Keratinocyte (primary cell): ENCODE results near the gene RNF227. TPM values are rescaled to one million over a fixed set of nuclear protein-coding genes. Genes with fewer than 3 reads are reported as not detected.

Source experiments
- DNase-seq: peaks from one replicate; pipeline ENCODE4 v3.0.0-alpha.2; 2011; ENCODE audit warnings: low read depth, missing footprints, low spot score
- FAIRE-seq: peaks from 2 replicates; lab custom pipeline; 2011; peaks lifted over from hg19 to GRCh38; lab: Jason Lieb, UNC
- H2AFZ ChIP-seq: 2 replicates; pipeline ENCODE4 v1.6.0; 2012; ENCODE audit warnings: low read length, control low read depth, inconsistent platforms; ENCODE audit not compliant: control insufficient read depth
- H3K27ac ChIP-seq: 2 replicates; pipeline ENCODE4 v1.5.1; 2011; ENCODE audit warnings: low read length; ENCODE audit not compliant: control insufficient read depth, insufficient read depth
- H3K27me3 ChIP-seq: 3 replicates; pipeline ENCODE4 v1.6.0; 2011; ENCODE audit warnings: low read length; ENCODE audit not compliant: control insufficient read depth, insufficient read depth; ENCODE audit errors: extremely low read depth
- H3K36me3 ChIP-seq, 2 experiments: 2 replicates in 1 of 2; 3 replicates in 1 of 2; pipeline ENCODE4 v1.5.1; 2011; ENCODE audit warnings: low read length in 2 of 2, mild to moderate bottlenecking in 1 of 2; ENCODE audit not compliant: control insufficient read depth in 2 of 2, insufficient read depth in 2 of 2; ENCODE audit errors: extremely low read depth in 1 of 2
- H3K4me1 ChIP-seq: 3 replicates; pipeline ENCODE4 v1.5.1; 2011; ENCODE audit warnings: low read length; ENCODE audit not compliant: control insufficient read depth, insufficient read depth; ENCODE audit errors: extremely low read depth
- H3K4me2 ChIP-seq: 3 replicates; pipeline ENCODE4 v1.6.0; 2011; ENCODE audit warnings: low read depth, low read length; ENCODE audit not compliant: control insufficient read depth, insufficient read depth; ENCODE audit errors: extremely low read depth
- H3K4me3 ChIP-seq, 3 experiments: fragments of 200-600 bp in 1 of 3; sonication (generic) in 1 of 3; 2 replicates in 2 of 3; 3 replicates in 1 of 3; pipeline ENCODE4 v1.5.1; 2011 to 2016; ENCODE audit warnings: low read length in 3 of 3, mild to moderate bottlenecking in 3 of 3, control low read depth in 2 of 3, inconsistent platforms in 1 of 3, low read depth in 1 of 3, mixed read lengths in 1 of 3, mixed run types in 1 of 3, moderate library complexity in 1 of 3; ENCODE audit not compliant: control insufficient read depth in 2 of 3, insufficient read depth in 2 of 3; ENCODE audit errors: extremely low read depth in 1 of 3
- H3K79me2 ChIP-seq: 2 replicates; pipeline ENCODE4 v1.6.0; 2012; ENCODE audit warnings: low read length; ENCODE audit not compliant: control insufficient read depth, insufficient read depth
- H3K9ac ChIP-seq: 3 replicates; pipeline ENCODE4 v1.6.0; 2011; ENCODE audit warnings: low read length; ENCODE audit not compliant: control insufficient read depth, insufficient read depth; ENCODE audit errors: extremely low read depth
- H3K9me1 ChIP-seq: 3 replicates; pipeline ENCODE4 v1.6.0; 2011; ENCODE audit warnings: low read length; ENCODE audit not compliant: control insufficient read depth, insufficient read depth; ENCODE audit errors: extremely low read depth
- H3K9me3 ChIP-seq: 2 replicates; pipeline ENCODE4 v1.5.1; 2012; ENCODE audit warnings: low read depth, low read length; ENCODE audit not compliant: control insufficient read depth
- H4K20me1 ChIP-seq: 3 replicates; pipeline ENCODE4 v1.6.0; 2011; ENCODE audit warnings: low read length; ENCODE audit not compliant: control insufficient read depth, insufficient read depth; ENCODE audit errors: extremely low read depth
- CTCF ChIP-seq, 3 experiments: IDR thresholded peaks in 1 of 3; conservative IDR thresholded peaks in 1 of 3; optimal IDR thresholded peaks in 1 of 3; 2 replicates in 2 of 3; 3 replicates in 1 of 3; pipeline versions ENCODE3 to v1.5.1; 2011; ENCODE audit warnings: low read length in 3 of 3, mild to moderate bottlenecking in 3 of 3, moderate library complexity in 2 of 3, control low read depth in 1 of 3, inconsistent platforms in 1 of 3; ENCODE audit not compliant: insufficient read depth in 2 of 3; ENCODE audit errors: extremely low read depth in 1 of 3
- EZH2 ChIP-seq: IDR thresholded peaks from one replicate; pipeline ENCODE4 v1.6.1; 2012; ENCODE audit warnings: inconsistent platforms, mild to moderate bottlenecking, low read length, moderate library complexity
- dilution Hi-C: fragments of 300-500 bp; cut with MboI; formaldehyde crosslinking; loops from one replicate; pipeline ENCODE4 v1.7.0; 2020; ENCODE audit warnings: low sequenced_read_pairs; ENCODE audit not compliant: extremely low pct_ligation_motif_present
- polyA plus RNA-seq, 5 experiments: library from polyadenylated mRNA; depleted of rRNA in 3 of 5; stranded (reverse) in 3 of 5; stranded (forward) in 1 of 5; unstranded in 1 of 5; fragments of >200 nt; gene quantifications; 1 replicate in 1 of 5; 2 replicates in 3 of 5; 3 replicates in 1 of 5; pipeline versions ENCODE4 v1.2.1 to v1.2.3, GENCODE V29; 2011 to 2012; ENCODE audit warnings: missing spikeins in 2 of 5, low read depth in 1 of 5, low replicate concordance in 1 of 5

The RNF227 gene
- polyA plus RNA-seq, 1 donor (not counting 4 experiments of a cell fraction or from before 2014, with no cell fraction given): 3.6 TPM

- no peak overlapping the region for H2AFZ ChIP-seq
- no peak overlapping the region for H3K9ac ChIP-seq
- H3K9me1 ChIP-seq: no peaks in the 10 kb centered on the region
- peaks cover 4% of the 10 kb centered on the region for H3K4me1 ChIP-seq
- H3K27me3 ChIP-seq: no peaks in the 10 kb centered on the region
- H3K4me2 ChIP-seq: no peak overlapping the region
- no peak overlapping the region for H3K27ac ChIP-seq
- H4K20me1 ChIP-seq: no peaks in the 10 kb centered on the region
- H3K4me3 ChIP-seq: no peak overlapping the region
- dilution Hi-C loops: no loop called here
- FAIRE-seq (no peak), DNase-seq (no peak)
- H3K36me3 ChIP-seq: peaks cover 0 to 1% of the 10 kb centered on the region in 2 experiments
- TF ChIP-seq CTCF (optimal IDR thresholded peaks at IDR 0.05 in 1 of 3, IDR thresholded peaks at IDR 0.05 in 1 of 3, conservative IDR thresholded peaks at IDR 0.05 in 1 of 3; ENCODE audit: extremely low read depth in 1 of 3, insufficient read depth in 2 of 3, low read length in 3 of 3): no peak
- TF ChIP-seq EZH2: no peak
- H3K79me2 ChIP-seq: no peaks in the 10 kb centered on the region
- no peaks in the 10 kb centered on the region for H3K9me3 ChIP-seq
These were observed 43.0 kb downstream of the RNF227 start for GRCh38 chr17:7873051-7873450.

GRCh38 chr17:7867881-7868329 lies 48.2 kb downstream of the RNF227 start:
- Histone ChIP-seq H3K36me3 (no peaks in the 10 kb centered on the region), H3K79me2 (no peaks in the 10 kb centered on the region), H3K4me2 (peak overlapping the region; percentile 57), H4K20me1 (no peaks in the 10 kb centered on the region), H3K9me1 (no peaks in the 10 kb centered on the region), H2AFZ (peak overlapping the region; percentile 11), H3K9ac (no peak overlapping the region), H3K9me3 (no peaks in the 10 kb centered on the region), H3K4me1 (peaks cover 19% of the 10 kb centered on the region), H3K4me3 (no peak overlapping the region), H3K27me3 (no peaks in the 10 kb centered on the region), H3K27ac (peak overlapping the region; percentile 22)
- dilution Hi-C loops: no loop called here
- TF ChIP-seq EZH2: no peak
- TF ChIP-seq CTCF (optimal IDR thresholded peaks at IDR 0.05 in 1 of 3, IDR thresholded peaks at IDR 0.05 in 1 of 3, conservative IDR thresholded peaks at IDR 0.05 in 1 of 3; ENCODE audit: extremely low read depth in 1 of 3, insufficient read depth in 2 of 3, low read length in 3 of 3): peak in 1 of 3 experiments; percentile 29
- FAIRE-seq: peak; percentile 97
- DNase-seq: no peak
